IPS-15b (cell line): ENCODE measurements around the gene PRPF6.

ENCODE experiments used
- H3K27me3 ChIP-seq: one replicate; pipeline ENCODE4 v1.6.1; 2013; ENCODE audit warnings: low read length; ENCODE audit not compliant: control insufficient read depth, insufficient read depth
- H3K36me3 ChIP-seq: one replicate; pipeline ENCODE4 v1.6.1; 2013; ENCODE audit warnings: low read length; ENCODE audit not compliant: control insufficient read depth, insufficient read depth
- H3K4me1 ChIP-seq: one replicate; pipeline ENCODE4 v1.6.1; 2013; ENCODE audit warnings: mild to moderate bottlenecking, low read length; ENCODE audit not compliant: control insufficient read depth, insufficient read depth
- H3K4me3 ChIP-seq: one replicate; pipeline ENCODE4 v1.5.1; 2013; ENCODE audit warnings: low read depth, low read length
- H3K9ac ChIP-seq: one replicate; pipeline ENCODE4 v1.6.1; 2013; ENCODE audit warnings: low read depth, mild to moderate bottlenecking, low read length
- H3K9me3 ChIP-seq: one replicate; pipeline ENCODE4 v1.6.1; 2013; ENCODE audit warnings: mild to moderate bottlenecking, low read length; ENCODE audit not compliant: control insufficient read depth, insufficient read depth

PRPF6 gene

DNA sequence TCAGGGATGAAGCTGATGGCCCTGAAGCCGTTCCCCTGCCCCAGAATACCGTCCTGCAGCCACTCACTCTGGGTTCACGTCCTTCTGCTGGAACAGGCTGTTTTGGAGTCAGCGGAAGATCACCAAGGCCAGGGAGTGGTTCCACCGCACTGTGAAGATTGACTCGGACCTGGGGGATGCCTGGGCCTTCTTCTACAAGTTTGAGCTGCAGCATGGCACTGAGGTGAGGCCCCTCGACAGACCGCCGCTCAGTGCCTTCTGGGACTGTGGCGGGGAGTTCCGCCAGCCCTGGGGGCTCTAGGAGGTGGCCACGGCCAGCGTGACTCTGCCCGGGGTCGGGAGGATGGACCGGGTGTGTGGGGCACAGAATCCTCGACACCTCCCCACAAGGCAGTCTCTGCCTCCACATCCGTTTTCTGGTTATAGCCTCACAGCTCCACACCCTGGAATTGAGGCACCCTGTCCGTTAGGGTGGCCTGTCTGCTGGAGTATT lies 50.9 kb downstream of the PRPF6 start:
- Histone ChIP-seq H3K4me1 (no peaks in the 10 kb centered on the region), H3K4me3 (no peak overlapping the region), H3K36me3 (peaks cover 55% of the 10 kb centered on the region), H3K27me3 (no peaks in the 10 kb centered on the region), H3K9ac (no peak overlapping the region), H3K9me3 (no peaks in the 10 kb centered on the region)

DNA sequence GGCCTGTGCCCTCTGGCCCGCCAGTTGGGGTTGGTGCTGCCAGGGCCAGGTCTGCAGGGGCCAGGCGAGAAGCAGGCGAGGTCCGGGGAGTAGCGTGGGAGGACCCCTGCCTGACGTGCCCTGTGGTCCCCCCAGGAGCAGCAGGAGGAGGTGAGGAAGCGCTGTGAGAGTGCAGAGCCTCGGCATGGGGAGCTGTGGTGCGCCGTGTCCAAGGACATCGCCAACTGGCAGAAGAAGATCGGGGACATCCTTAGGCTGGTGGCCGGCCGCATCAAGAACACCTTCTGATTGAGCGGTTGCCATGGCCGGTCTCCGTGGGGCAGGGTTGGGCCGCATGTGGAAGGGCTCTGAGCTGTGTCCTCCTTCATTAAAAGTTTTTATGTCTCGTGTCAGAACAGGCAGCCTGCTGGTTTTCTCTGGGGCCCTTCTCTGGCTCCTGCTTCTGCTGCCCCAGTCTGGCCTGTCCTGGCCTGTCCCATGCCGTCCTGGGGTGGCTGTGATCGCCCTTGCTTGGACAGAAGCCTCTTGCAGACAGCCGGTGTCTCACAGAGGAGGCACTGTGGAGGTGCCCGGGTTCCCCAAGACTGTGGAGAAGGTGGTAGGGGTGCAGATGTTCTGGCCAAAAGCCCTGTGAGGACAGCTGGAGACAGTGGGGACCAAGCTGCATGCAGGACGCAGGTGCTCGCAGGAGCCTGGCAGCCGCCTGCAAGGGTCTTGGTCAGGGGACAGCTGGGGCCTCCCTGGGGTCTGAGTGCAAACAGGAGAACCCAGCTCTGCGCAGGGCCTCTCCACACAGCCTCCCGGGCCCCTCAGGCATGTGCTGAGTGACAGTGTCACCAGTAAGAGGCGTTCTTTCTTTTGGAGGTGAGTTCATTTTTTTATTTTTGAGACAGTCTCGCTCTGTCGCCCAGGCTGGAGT lies 52.0 kb downstream of the PRPF6 start:
- H3K27me3 ChIP-seq: peaks cover 2% of the 10 kb centered on the region
- no peaks in the 10 kb centered on the region for H3K4me1 ChIP-seq
- H3K9ac ChIP-seq: no peak overlapping the region
- no peak overlapping the region for H3K4me3 ChIP-seq
- H3K36me3 ChIP-seq: peaks cover 44% of the 10 kb centered on the region
- no peaks in the 10 kb centered on the region for H3K9me3 ChIP-seq

DNA sequence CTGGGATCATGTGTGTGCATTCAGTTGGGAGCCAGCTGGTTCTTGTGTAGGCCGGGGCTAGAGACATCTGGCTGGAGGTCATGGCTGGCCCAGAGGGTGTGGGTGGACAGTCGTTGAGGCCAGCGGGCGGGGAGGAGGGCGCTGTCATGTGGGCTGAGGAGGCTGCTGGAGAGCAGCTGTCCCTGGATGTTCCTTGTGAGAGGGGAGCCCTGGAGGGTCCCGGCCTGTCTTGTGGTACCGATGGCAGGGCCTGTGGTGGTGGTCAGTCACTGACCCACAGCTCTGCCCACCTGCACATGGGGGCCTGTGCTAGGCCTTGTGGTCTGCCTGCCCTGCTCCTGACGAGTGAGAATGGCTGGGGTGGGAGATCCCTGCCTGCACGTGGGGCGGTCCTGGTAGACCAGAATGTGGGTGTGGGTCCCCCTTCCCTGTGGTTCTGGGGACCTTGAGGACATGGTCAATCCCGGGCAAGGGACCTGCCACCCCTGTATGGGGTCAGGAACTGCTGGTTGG lies 53.1 kb downstream of the PRPF6 start:
- Histone ChIP-seq H3K9me3 (no peaks in the 10 kb centered on the region), H3K36me3 (peaks cover 38% of the 10 kb centered on the region), H3K4me1 (no peaks in the 10 kb centered on the region), H3K9ac (no peak overlapping the region), H3K27me3 (peaks cover 2% of the 10 kb centered on the region), H3K4me3 (no peak overlapping the region)

DNA sequence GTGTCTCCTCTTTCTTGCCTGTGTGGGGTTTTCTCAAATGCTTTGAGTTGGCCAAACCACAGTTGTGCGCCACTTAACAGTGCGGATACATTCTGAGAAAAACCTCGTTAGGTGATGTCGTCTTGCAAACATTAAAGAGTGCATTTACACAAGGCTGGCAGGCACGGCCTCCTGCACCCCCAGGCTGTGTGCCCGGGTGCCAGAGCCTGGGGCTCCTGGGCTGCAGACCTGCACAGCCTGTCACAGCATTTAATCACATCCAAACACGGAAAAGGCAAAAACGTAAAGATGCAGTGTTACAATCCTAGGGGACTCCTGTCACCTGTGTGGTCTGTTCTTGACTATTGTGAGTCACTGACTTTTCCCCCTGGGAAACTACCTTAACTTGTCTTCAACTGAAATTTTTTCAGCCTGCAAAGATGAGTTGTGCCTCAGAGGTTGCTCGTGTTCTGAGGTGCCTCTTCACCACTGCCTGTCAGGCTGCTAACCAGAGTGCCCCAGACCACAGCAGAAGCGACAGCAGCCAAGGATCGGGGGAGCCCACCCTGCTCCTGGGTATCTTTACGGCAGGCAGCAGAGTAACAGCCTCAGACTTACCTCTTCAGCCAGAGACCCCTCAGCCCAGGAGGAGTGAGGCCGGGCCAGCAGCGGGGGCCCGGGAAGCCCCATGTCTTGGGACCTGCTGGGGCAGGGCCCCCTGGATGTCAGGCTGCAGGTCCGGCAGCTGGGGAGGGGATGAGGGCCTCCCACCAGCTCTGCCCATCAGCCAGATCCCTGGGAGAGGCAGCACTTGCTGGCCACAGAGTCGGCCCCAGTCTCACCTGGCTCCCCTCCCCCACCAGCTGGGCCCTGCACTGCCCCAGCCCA lies 54.4 kb downstream of the PRPF6 start:
- Histone ChIP-seq H3K9me3 (no peaks in the 10 kb centered on the region), H3K36me3 (peaks cover 27% of the 10 kb centered on the region), H3K9ac (no peak overlapping the region), H3K27me3 (peaks cover 15% of the 10 kb centered on the region), H3K4me3 (no peak overlapping the region), H3K4me1 (no peaks in the 10 kb centered on the region)

DNA sequence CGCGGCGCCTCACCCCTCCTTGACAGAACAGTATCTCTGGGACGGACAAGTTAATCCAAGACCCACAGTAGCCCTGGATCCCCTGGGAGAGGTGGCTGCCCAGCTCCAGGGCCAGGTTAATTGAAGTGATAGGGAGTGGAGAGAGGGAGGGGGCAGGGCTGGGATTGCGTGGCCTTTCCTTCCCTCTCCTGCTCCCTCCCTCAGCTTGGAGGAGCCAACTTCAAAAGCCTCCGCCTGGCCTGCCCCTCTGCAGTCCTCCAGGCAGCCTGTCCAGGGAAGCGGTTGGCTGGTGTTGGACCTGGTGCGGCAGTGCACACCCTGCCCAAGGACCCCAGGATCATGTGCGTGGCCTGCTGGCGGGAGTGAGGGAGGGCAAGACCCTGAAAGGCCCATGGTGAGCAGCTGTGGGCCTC lies 55.0 kb downstream of the PRPF6 start, which contains the start of gene C20orf204:
TSS of gene C20orf204 (plus strand) at position 250 of the 413 bp plus-strand sequence. CDS start at position 392, 142 bp downstream.
- peaks cover 23% of the 10 kb centered on the region for H3K36me3 ChIP-seq
- H3K27me3 ChIP-seq: peaks cover 21% of the 10 kb centered on the region
- no peaks in the 10 kb centered on the region for H3K9me3 ChIP-seq
- no peaks in the 10 kb centered on the region for H3K4me1 ChIP-seq
- H3K4me3 ChIP-seq: no peak within 1 kb of the TSS
- H3K9ac ChIP-seq: no peak within 1 kb of the TSS

DNA sequence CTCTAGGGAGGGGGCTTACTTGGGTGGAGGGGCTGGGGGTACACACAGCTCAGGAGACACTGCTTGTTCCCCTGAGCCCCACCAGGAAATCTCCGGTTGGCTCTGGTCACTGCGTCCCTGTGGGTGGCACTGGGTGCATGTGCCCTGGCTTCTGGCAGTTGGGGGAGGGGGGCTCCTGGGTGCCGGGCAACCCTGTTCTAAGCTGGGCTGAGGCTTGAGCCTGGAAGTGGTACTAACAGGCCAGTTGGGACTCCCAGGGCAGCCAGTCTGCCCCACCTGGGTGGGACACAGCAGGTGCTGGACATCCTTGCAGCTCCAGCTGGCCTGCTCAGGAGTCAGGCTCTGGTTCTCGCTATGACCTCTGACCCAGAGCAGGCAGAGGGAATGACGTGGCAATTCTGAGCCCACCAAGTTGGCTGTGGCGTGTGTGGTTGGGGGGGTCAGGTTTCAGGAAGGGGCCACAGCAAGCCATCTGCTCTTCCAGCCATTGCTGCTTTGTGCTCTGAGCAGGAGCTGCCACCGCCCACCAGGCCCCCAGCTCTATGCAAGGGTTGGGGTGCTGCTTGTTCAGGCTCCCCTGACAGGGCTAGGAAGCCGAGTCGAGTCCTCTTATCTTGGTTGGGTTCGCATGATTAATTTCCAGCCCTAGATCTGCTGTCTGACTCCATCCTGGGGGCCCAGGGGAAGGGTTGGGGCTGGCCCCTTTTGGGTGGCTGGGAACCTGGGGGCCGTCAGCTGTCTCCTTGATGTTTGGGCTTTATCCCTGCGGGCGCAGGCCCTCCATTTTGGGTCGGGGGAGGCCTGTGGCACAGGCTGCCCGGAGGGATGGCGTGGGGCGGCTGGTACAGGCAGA lies 55.6 kb downstream of the PRPF6 start:
- H3K4me1 ChIP-seq: no peaks in the 10 kb centered on the region
- no peak overlapping the region for H3K9ac ChIP-seq
- no peaks in the 10 kb centered on the region for H3K9me3 ChIP-seq
- peaks cover 19% of the 10 kb centered on the region for H3K36me3 ChIP-seq
- no peak overlapping the region for H3K4me3 ChIP-seq
- peaks cover 27% of the 10 kb centered on the region for H3K27me3 ChIP-seq

DNA sequence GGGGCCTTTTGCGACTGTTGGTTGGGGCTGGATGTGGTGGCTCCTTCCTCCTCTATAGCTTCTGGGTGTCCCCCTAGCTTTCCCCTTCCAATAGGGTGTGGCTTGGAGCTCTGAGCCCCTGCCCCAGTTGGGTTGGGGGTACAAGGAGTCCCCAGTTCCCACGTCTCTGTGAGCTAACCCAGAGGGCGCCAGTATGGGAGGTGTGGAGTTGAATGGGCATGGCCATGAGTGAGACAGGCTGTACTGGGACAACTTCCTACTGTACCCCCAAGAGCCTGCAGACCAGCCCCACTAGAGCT lies 56.2 kb downstream of the PRPF6 start:
- Histone ChIP-seq H3K4me3 (no peak overlapping the region), H3K9ac (no peak overlapping the region), H3K9me3 (no peaks in the 10 kb centered on the region), H3K4me1 (no peaks in the 10 kb centered on the region), H3K36me3 (peaks cover 13% of the 10 kb centered on the region), H3K27me3 (peaks cover 33% of the 10 kb centered on the region)

DNA sequence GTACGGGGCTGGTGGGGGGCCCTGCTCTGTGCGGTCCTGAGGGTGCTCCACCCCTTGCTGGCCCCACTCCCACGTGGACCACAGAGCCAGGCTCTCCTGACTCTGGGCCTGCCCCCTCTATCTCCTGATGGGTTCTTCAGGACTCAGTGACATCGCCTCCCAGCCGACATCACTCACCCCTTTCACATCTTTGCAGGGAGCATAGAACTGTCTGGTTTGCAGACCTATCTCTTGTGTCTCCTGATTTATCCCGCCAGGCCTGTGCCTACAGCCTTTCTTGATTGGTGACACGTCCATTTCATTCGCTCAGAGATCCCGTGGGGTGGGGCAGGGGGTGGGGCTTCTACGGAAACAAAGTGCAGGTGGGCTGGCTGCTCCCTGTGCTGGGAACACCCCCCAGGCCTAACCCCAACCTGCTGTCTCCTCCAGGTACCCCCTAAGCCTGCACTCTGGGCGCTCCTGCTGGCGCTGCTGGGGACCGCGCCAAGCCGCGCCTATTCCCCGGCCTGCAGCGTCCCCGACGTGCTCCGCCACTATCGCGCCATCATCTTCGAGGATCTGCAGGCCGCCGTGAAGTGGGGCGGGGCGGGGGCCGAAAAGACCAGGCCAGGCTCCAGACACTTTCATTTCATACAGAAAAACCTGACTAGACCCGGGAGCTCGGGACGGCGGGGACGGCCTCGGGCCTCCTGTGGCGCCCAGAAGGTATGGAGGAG lies 56.7 kb downstream of the PRPF6 start:
- peaks cover 35% of the 10 kb centered on the region for H3K27me3 ChIP-seq
- H3K4me3 ChIP-seq: peak overlapping the region; percentile 58
- no peaks in the 10 kb centered on the region for H3K4me1 ChIP-seq
- no peak overlapping the region for H3K9ac ChIP-seq
- H3K9me3 ChIP-seq: no peaks in the 10 kb centered on the region
- H3K36me3 ChIP-seq: peaks cover 9% of the 10 kb centered on the region

DNA sequence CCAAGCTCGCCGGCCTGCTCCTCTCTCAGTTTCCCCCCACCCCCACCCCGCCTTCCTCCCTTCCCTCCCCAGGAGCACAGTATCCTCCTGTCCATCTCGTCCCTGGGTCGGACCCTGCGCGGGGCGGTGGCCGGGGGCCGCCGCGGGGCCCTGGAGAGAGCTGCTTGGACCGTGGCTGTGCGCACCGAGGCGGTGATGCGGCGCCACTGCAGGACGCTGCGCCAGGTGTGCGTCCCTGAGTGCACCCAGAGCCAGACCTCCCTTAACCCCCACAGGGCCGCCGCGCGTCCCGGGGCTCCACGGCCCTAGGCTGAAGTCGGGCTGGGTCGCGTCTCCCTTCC lies 57.3 kb downstream of the PRPF6 start:
- peak overlapping the region; percentile 58 for H3K4me3 ChIP-seq
- H3K9ac ChIP-seq: no peak overlapping the region
- H3K4me1 ChIP-seq: no peaks in the 10 kb centered on the region

DNA sequence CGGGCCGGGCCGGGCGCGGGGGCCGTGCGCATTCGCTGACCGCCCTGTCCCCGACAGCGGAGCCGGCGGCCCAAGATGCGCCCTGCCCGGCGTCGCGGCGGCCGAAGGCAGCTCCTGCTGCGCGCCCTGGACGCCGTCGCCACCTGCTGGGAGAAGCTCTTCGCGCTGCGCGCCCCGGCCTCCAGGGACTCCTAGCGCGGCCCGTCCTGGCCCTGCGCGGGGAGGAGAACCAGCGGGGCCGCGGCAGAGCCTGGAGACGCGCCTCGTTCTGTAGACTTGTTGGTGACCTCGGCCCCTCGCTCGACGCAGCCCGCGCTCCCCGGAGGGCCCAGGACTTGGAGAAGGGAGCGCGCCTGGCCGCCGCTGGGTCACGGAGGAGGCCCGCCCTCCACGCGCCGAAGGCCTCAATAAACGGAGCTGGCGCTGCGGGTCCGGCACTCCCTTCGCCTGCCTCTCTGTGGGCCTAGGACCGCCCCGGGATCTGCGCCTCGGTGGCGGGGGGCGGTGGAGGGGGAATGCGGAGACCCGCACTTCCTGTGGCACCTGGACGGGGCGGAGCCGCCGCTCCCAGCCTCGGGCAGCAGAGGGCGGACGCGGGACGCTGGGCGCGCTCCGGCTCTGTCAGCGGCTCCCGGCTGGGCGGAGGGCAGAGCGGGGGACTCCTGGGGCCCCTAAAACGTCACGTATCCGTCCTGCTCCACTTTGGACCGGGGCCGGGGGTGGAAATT lies 57.8 kb downstream of the PRPF6 start:
- Histone ChIP-seq H3K36me3 (peaks cover 9% of the 10 kb centered on the region), H3K4me1 (no peaks in the 10 kb centered on the region), H3K9me3 (no peaks in the 10 kb centered on the region), H3K27me3 (peaks cover 40% of the 10 kb centered on the region), H3K4me3 (peak overlapping the region; percentile 58), H3K9ac (peak overlapping the region; percentile 47)

More for the DNA sequence above, 57.3 kb downstream of the PRPF6 start:
- H3K9me3 ChIP-seq: no peaks in the 10 kb centered on the region
- peaks cover 9% of the 10 kb centered on the region for H3K36me3 ChIP-seq
- H3K27me3 ChIP-seq: peaks cover 35% of the 10 kb centered on the region
